GM12878 (cell line): ENCODE data around the gene CADPS. TPM values are rescaled to one million over a fixed set of nuclear protein-coding genes. Genes with fewer than 3 reads are reported as not detected.

Experiments
- ATAC-seq: fragments of 200-7000 bp; cut with Tn5 transposase; 3 replicates; pipeline ENCODE4 v1.9.1; 2020; ENCODE audit warnings: mild to moderate bottlenecking, moderate library complexity
- BruUV-seq: library from RNA; stranded (reverse); fragments of 400-500 nt; replicated peaks from 2 replicates; lab custom pipeline; 2021; lab: Mats Ljungman, UMichigan
- CTCF ChIA-PET: fragments of 300-600 bp; sonication (Branson Sonifier 250); formaldehyde crosslinking; extraction: SDS; loops from one replicate; lab custom pipeline; 2021; ENCODE audit warnings: inconsistent platforms; lab: Yijun Ruan, JAX
- POLR2A ChIA-PET: fragments of 350-600 bp; formaldehyde crosslinking; extraction: SDS; loops from one replicate; lab custom pipeline; 2021; ENCODE audit warnings: inconsistent platforms; lab: Charles Lee
- RAD21 ChIA-PET: fragments of 300-600 bp; sonication (Branson Sonifier 250); formaldehyde crosslinking; loops from one replicate; lab custom pipeline; 2023; ENCODE audit warnings: antibody characterized with exemption; ENCODE audit not compliant: unreplicated experiment; lab: Charles Lee
- SMC1A ChIA-PET: fragments of 300-600 bp; sonication (Branson Sonifier 250); formaldehyde crosslinking; loops from one replicate; lab custom pipeline; 2023; ENCODE audit not compliant: unreplicated experiment, uncharacterized antibody; lab: Charles Lee
- DNase-seq: peaks from one replicate; pipeline ENCODE4 v3.0.0-alpha.2; 2011; ENCODE audit warnings: low read depth, low spot score
- FAIRE-seq: peaks from 3 replicates; lab custom pipeline; 2011; peaks lifted over from hg19 to GRCh38; lab: Jason Lieb, UNC
- H2AFZ ChIP-seq: 2 replicates; pipeline ENCODE4 v1.6.0; 2011; ENCODE audit warnings: low read depth, low read length, control low read depth; ENCODE audit not compliant: control insufficient read depth
- H3K27ac ChIP-seq: 2 replicates; pipeline ENCODE4 v1.5.1; 2011; ENCODE audit warnings: control low read depth; ENCODE audit not compliant: control insufficient read depth, insufficient read depth
- H3K27me3 ChIP-seq, 2 experiments: replicated peaks in 1 of 2; 2 replicates each; pipeline versions ENCODE4 v1.6.0 to v1.6.1; 2011; ENCODE audit warnings: low read length in 1 of 2; ENCODE audit not compliant: control insufficient read depth in 2 of 2, insufficient read depth in 2 of 2
- H3K36me3 ChIP-seq, 2 experiments: 2 replicates each; pipeline ENCODE4 v1.5.1; 2011; ENCODE audit warnings: low read length in 1 of 2; ENCODE audit not compliant: control insufficient read depth in 2 of 2, insufficient read depth in 2 of 2
- H3K4me1 ChIP-seq: 2 replicates; pipeline ENCODE4 v1.6.1; 2011; ENCODE audit warnings: mild to moderate bottlenecking, low read length, moderate library complexity, mixed read lengths; ENCODE audit not compliant: control insufficient read depth, insufficient read depth
- H3K4me2 ChIP-seq: 2 replicates; pipeline ENCODE4 v1.6.0; 2011; ENCODE audit warnings: control low read depth; ENCODE audit not compliant: control insufficient read depth, insufficient read depth
- H3K4me3 ChIP-seq: fragments of 200-600 bp; sonication (generic); 2 replicates; pipeline ENCODE4 v1.5.1; 2016
- H3K79me2 ChIP-seq: 2 replicates; pipeline ENCODE4 v1.6.0; 2011; ENCODE audit warnings: low read length; ENCODE audit not compliant: control insufficient read depth, insufficient read depth
- H3K9ac ChIP-seq: 2 replicates; pipeline ENCODE4 v1.8.0; 2011; ENCODE audit warnings: low read length, control low read depth, mixed read lengths; ENCODE audit not compliant: control insufficient read depth, insufficient read depth
- H3K9me3 ChIP-seq: replicated peaks from 3 replicates; pipeline ENCODE4 v1.5.1; 2011; ENCODE audit warnings: mild to moderate bottlenecking, low read length; ENCODE audit not compliant: control insufficient read depth, insufficient read depth
- H4K20me1 ChIP-seq: 2 replicates; pipeline ENCODE4 v1.6.0; 2011; ENCODE audit not compliant: control insufficient read depth, insufficient read depth
- CBX5 ChIP-seq: sonication (generic); IDR thresholded peaks from 2 replicates; pipeline ENCODE4 v1.6.1; 2016; ENCODE audit warnings: low read depth, moderate library complexity, mild to moderate bottlenecking, inconsistent platforms
- E2F8 ChIP-seq: fragments of 450-650 bp; IDR thresholded peaks from 2 replicates; pipeline ENCODE4 v1.6.1; 2018; ENCODE audit warnings: mild to moderate bottlenecking, low read depth, moderate library complexity; ENCODE audit not compliant: partially characterized antibody
- ETV6 ChIP-seq, 2 experiments: fragments of 450-650 bp in 1 of 2; IDR thresholded peaks in 1 of 2; conservative IDR thresholded peaks in 1 of 2; 2 replicates each; pipeline ENCODE4 v1.6.1; 2014; ENCODE audit warnings: antibody characterized with exemption in 1 of 2, borderline replicate concordance in 1 of 2, low read depth in 1 of 2, mild to moderate bottlenecking in 1 of 2, moderate library complexity in 1 of 2
- HDAC6 ChIP-seq: fragments of 200-600 bp; sonication (generic); IDR thresholded peaks from one replicate; pipeline ENCODE4 v1.8.0; 2017; ENCODE audit warnings: antibody characterized with exemption; ENCODE audit not compliant: unreplicated experiment
- HSF1 ChIP-seq: fragments of 150-350 bp; IDR thresholded peaks from 2 replicates; pipeline ENCODE4 v1.6.1; 2014; ENCODE audit warnings: mild to moderate bottlenecking, low read depth, low read length
- IRF5 ChIP-seq: fragments of 450-650 bp; IDR thresholded peaks from 2 replicates; pipeline ENCODE4 v1.6.1; 2017; ENCODE audit warnings: borderline replicate concordance
- KAT2A ChIP-seq: conservative IDR thresholded peaks from 2 replicates; pipeline ENCODE4 v1.6.1; 2011; ENCODE audit warnings: low read depth, low read length; ENCODE audit not compliant: control insufficient read depth
- KDM1A ChIP-seq: fragments of 200-600 bp; sonication (generic); IDR thresholded peaks from 2 replicates; pipeline ENCODE4 v1.6.1; 2016; ENCODE audit warnings: borderline replicate concordance
- LARP7 ChIP-seq: fragments of 450-650 bp; IDR thresholded peaks from 2 replicates; pipeline ENCODE4 v1.6.1; 2017; ENCODE audit warnings: mild to moderate bottlenecking
- NBN ChIP-seq: fragments of 450-650 bp; IDR thresholded peaks from 2 replicates; pipeline ENCODE4 v1.6.1; 2016
- SIX5 ChIP-seq: IDR thresholded peaks from 2 replicates; pipeline ENCODE4 v1.6.1; 2011; ENCODE audit warnings: mild to moderate bottlenecking, low read depth, low read length, moderate library complexity; ENCODE audit not compliant: severe bottlenecking
- SMC3 ChIP-seq: IDR thresholded peaks from 2 replicates; pipeline ENCODE4 v1.6.1; 2011; ENCODE audit warnings: low read length, improper control_type of control experiment, borderline replicate concordance
- SPI1 ChIP-seq: IDR thresholded peaks from 2 replicates; pipeline ENCODE4 v1.6.1; 2011; ENCODE audit warnings: low read depth, mild to moderate bottlenecking, low read length, moderate library complexity, borderline replicate concordance; ENCODE audit not compliant: insufficient read depth
- TAF1 ChIP-seq: IDR thresholded peaks from 2 replicates; pipeline ENCODE4 v1.6.1; 2011; ENCODE audit warnings: mild to moderate bottlenecking, low read depth, low read length, borderline replicate concordance
- WGBS: methylation state at CpG from one replicate; pipeline ENCODE4 v1.1.6; 2016; ENCODE audit warnings: low lambda C conversion rate; ENCODE audit not compliant: insufficient replicate concordance, insufficient coverage; ENCODE audit errors: missing lambda C conversion rate; 5-methylcytosine and 5-hydroxymethylcytosine counted together
- in situ Hi-C: fragments of 300-500 bp; cut with MboI; formaldehyde crosslinking; loops from 9 replicates; pipeline ENCODE4 v1.14.3; 2018; ENCODE audit warnings: mixed read lengths
- intact Hi-C: fragments of 100-400 bp; cut with micrococcal nuclease; formaldehyde crosslinking; loops from one replicate; pipeline ENCODE4 v1.14.2; 2022; ENCODE audit not compliant: unreplicated experiment
- polyA plus RNA-seq, 11 experiments: library from polyadenylated mRNA; depleted of rRNA in 4 of 11; unstranded in 6 of 11; stranded (reverse) in 5 of 11; fragments of >200 nt; fragmentation: Nextera tagmentation in 4 of 11; fragmentation: Illumina TruSeq in 1 of 11; extraction: Ambion mirVana in 4 of 11; extraction: Trizol in 1 of 11; gene quantifications; 1 replicate in 1 of 11; 2 replicates in 10 of 11; pipeline versions ENCODE4 v1.2.1 to v1.2.3, GENCODE V29; 2011 to 2016; ENCODE audit warnings: inconsistent platforms in 2 of 11, missing spikeins in 2 of 11, low read depth in 1 of 11
- total RNA-seq, 4 experiments: library from RNA; depleted of rRNA in 3 of 4; stranded (reverse); fragments of >200 nt in 3 of 4; fragmentation: Illumina TruSeq in 1 of 4; extraction: Trizol in 1 of 4; gene quantifications; 2 replicates each; pipeline versions ENCODE4 v1.2.1 to v1.2.3, GENCODE V29; 2013 to 2021

The CADPS gene
- total and polyA plus RNA-seq, 10 of the 15 experiments (the other 5 are each of a cell fraction or from before 2014, with no cell fraction given), result 0.20 TPM; not detected in 9

- in situ Hi-C loops (no loop called here), intact Hi-C loops (no loop called here)
- Histone ChIP-seq H3K4me2 (no peak overlapping the region), H3K4me1 (no peaks in the 10 kb centered on the region), H4K20me1 (no peaks in the 10 kb centered on the region), H3K9ac (no peak overlapping the region), H3K4me3 (no peak overlapping the region), H2AFZ (no peak overlapping the region), H3K27me3 (no peaks in the 10 kb centered on the region), H3K27ac (no peak overlapping the region), H3K9me3 (no peaks in the 10 kb centered on the region), H3K36me3 (no peaks in the 10 kb centered on the region), H3K79me2 (no peaks in the 10 kb centered on the region)
- ChIA-PET RAD21 (no interaction called here), CTCF (no interaction called here), SMC1A (interaction anchor here (0.6 kb wide), 1 partner anchor 23 kb away, joined by 3 read pairs; no protein-coding TSS in a partner anchor), POLR2A (no interaction called here)
- no peak for FAIRE-seq
- no TSS peak for BruUV-seq
- DNase-seq, result no peak
- ATAC-seq, result no peak
- 90% methylated on average over 1 of the region's 1 CpG for WGBS
- no peak for TF ChIP-seq IRF5
- no peak for TF ChIP-seq SMC3
- no peak for TF ChIP-seq HDAC6
- no peak for TF ChIP-seq LARP7
- TF ChIP-seq SPI1, result no peak
Observed at GRCh38 chr3:62918131-62918530, 42.9 kb upstream of the CADPS start.

- no peak for ATAC-seq
- H3K27me3 ChIP-seq, result no peaks in the 10 kb centered on the region
- no peaks in the 10 kb centered on the region for H3K9me3 ChIP-seq
- FAIRE-seq, result no peak
- no peak overlapping the region for H3K27ac ChIP-seq
- intact Hi-C loops (no loop called here), in situ Hi-C loops (no loop called here)
- ChIA-PET CTCF (no interaction called here), RAD21 (no interaction called here), POLR2A (no interaction called here), SMC1A (no interaction called here)
- no peak overlapping the region for H2AFZ ChIP-seq
- no peak overlapping the region for H3K4me3 ChIP-seq
- no peak for DNase-seq
- BruUV-seq, result no TSS peak
- H3K79me2 ChIP-seq, result no peaks in the 10 kb centered on the region
- no peak overlapping the region for H3K9ac ChIP-seq
- H3K36me3 ChIP-seq, result no peaks in the 10 kb centered on the region
- H3K4me1 ChIP-seq, result no peaks in the 10 kb centered on the region
- H3K4me2 ChIP-seq, result no peak overlapping the region
- H4K20me1 ChIP-seq, result no peaks in the 10 kb centered on the region
- TF ChIP-seq SIX5, result no peak
- TF ChIP-seq HSF1, result no peak
- TF ChIP-seq KAT2A, result no peak
- TF ChIP-seq KDM1A, result no peak
- no peak for TF ChIP-seq CBX5
- no peak for TF ChIP-seq NBN
- TF ChIP-seq E2F8, result no peak
- TF ChIP-seq ETV6 (conservative IDR thresholded peaks at IDR 0.05 in 1 of 2, IDR thresholded peaks at IDR 0.05 in 1 of 2; ENCODE audit: borderline replicate concordance in 1 of 2, low read depth in 1 of 2), result no peak
- no peak for TF ChIP-seq TAF1
Observed at GRCh38 chr3:62911526-62911925, 36.3 kb upstream of the CADPS start.
